ENCODE results near the gene ANXA2.

GRCh38 chr15:60392601-60392985, 5.2 kb downstream of the ANXA2 start:
- TF ChIP-seq CTCF (IDR thresholded peaks at IDR 0.05) (no peak), POLR2A (IDR thresholded peaks at IDR 0.05) (no peak)
